Progenitor cell of endocrine pancreas (in vitro differentiated cells): ENCODE measurements around the gene RAD51B. TPM values are rescaled to one million over a fixed set of nuclear protein-coding genes. Genes with fewer than 3 reads are reported as not detected.

Source experiments
- DNase-seq: peaks from one replicate; pipeline ENCODE4 v3.0.0; 2021; ENCODE audit warnings: low spot score; ENCODE audit not compliant: unreplicated experiment
- H3K27ac Mint-ChIP-seq: 2 replicates; pipeline ENCODE4 v1.8.0; 2021; ENCODE audit warnings: mild to moderate bottlenecking, moderate library complexity, mixed read lengths
- H3K27me3 Mint-ChIP-seq: 2 replicates; pipeline ENCODE4 v1.8.0; 2021; ENCODE audit warnings: mixed read lengths
- H3K36me3 Mint-ChIP-seq: 2 replicates; pipeline ENCODE4 v1.8.0; 2022; ENCODE audit warnings: mixed read lengths; ENCODE audit not compliant: insufficient read depth
- H3K4me1 Mint-ChIP-seq: 2 replicates; pipeline ENCODE4 v1.8.0; 2021; ENCODE audit warnings: low read depth, mixed read lengths
- H3K4me3 Mint-ChIP-seq: 2 replicates; pipeline ENCODE4 v1.8.0; 2021; ENCODE audit warnings: low read depth, mild to moderate bottlenecking, moderate library complexity, mixed read lengths
- H3K9me3 Mint-ChIP-seq: 2 replicates; pipeline ENCODE4 v1.8.0; 2021; ENCODE audit warnings: low read depth, mixed read lengths
- total RNA-seq: library from RNA; stranded (reverse); gene quantifications from 2 replicates; pipeline ENCODE4 v1.2.1, GENCODE V29; 2021
- TF ChIP-seq, protein P1 (sequence below): fragments of 200-600 bp; sonication (generic); IDR thresholded peaks from one replicate; pipeline ENCODE4 v1.5.0; 2021; ENCODE audit warnings: antibody characterized with exemption, mild to moderate bottlenecking; ENCODE audit not compliant: unreplicated experiment

The RAD51B gene
- total RNA-seq, 1 donor from 2014 or later, result 24.7 TPM

DNA sequence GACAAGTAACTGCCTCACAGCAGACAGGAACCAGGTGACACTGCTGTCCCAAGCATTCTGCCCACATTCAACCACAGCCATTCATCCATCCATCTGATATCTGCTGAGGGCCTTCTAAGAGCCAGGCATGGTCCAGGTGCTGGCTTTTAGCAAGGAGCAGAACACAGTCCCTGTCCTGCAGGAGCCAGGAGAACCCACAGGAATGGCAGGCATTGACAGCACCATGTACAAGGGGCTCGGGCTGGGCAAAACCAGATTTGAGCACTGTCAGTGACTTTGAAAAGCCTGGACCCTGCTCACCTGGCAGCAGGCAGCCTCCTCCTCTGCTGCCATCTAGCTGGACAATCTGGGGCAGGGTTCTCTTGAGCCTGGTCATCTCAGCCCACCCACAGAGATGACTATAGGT lies 836.3 kb downstream of the RAD51B start:
- TF ChIP-seq, protein P1, sequence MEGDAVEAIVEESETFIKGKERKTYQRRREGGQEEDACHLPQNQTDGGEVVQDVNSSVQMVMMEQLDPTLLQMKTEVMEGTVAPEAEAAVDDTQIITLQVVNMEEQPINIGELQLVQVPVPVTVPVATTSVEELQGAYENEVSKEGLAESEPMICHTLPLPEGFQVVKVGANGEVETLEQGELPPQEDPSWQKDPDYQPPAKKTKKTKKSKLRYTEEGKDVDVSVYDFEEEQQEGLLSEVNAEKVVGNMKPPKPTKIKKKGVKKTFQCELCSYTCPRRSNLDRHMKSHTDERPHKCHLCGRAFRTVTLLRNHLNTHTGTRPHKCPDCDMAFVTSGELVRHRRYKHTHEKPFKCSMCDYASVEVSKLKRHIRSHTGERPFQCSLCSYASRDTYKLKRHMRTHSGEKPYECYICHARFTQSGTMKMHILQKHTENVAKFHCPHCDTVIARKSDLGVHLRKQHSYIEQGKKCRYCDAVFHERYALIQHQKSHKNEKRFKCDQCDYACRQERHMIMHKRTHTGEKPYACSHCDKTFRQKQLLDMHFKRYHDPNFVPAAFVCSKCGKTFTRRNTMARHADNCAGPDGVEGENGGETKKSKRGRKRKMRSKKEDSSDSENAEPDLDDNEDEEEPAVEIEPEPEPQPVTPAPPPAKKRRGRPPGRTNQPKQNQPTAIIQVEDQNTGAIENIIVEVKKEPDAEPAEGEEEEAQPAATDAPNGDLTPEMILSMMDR, result peak; percentile 19
- Mint-ChIP-seq H3K27ac (peak overlapping the region; percentile 92), H3K4me3 (no peak overlapping the region)

DNA sequence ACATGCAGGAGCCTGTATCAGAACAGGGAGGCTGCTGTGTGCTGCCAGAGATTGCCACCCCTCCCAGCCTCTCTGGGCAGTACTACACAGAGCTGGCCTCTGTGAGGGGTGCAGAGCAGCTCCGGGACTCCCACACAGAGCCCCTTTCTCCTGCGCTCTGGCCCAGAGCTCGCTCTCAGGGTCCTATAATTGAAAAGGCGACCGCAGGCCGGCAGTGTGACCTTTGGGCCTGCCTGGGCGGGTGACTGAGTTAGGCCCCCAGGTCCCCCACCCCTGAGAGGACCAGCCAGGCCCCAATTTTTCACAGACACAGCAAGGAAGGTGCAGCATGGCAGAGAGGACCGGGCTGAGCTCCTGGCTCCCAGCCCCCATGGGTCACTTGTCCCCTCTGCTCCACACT lies 836.9 kb downstream of the RAD51B start:
- peaks cover 34% of the 10 kb centered on the region for H3K4me1 Mint-ChIP-seq
- H3K27ac Mint-ChIP-seq, result no peak overlapping the region
- H3K27me3 Mint-ChIP-seq, result no peaks in the 10 kb centered on the region
- DNase-seq, result no peak
- H3K9me3 Mint-ChIP-seq, result no peaks in the 10 kb centered on the region
- TF ChIP-seq, protein P1, result no peak
- H3K4me3 Mint-ChIP-seq, result no peak overlapping the region
- no peaks in the 10 kb centered on the region for H3K36me3 Mint-ChIP-seq

More for the DNA sequence above, 836.3 kb downstream of the RAD51B start:
- Mint-ChIP-seq H3K27me3 (no peaks in the 10 kb centered on the region), H3K36me3 (no peaks in the 10 kb centered on the region), H3K9me3 (no peaks in the 10 kb centered on the region), H3K4me1 (peaks cover 34% of the 10 kb centered on the region)
- no peak for DNase-seq

DNA sequence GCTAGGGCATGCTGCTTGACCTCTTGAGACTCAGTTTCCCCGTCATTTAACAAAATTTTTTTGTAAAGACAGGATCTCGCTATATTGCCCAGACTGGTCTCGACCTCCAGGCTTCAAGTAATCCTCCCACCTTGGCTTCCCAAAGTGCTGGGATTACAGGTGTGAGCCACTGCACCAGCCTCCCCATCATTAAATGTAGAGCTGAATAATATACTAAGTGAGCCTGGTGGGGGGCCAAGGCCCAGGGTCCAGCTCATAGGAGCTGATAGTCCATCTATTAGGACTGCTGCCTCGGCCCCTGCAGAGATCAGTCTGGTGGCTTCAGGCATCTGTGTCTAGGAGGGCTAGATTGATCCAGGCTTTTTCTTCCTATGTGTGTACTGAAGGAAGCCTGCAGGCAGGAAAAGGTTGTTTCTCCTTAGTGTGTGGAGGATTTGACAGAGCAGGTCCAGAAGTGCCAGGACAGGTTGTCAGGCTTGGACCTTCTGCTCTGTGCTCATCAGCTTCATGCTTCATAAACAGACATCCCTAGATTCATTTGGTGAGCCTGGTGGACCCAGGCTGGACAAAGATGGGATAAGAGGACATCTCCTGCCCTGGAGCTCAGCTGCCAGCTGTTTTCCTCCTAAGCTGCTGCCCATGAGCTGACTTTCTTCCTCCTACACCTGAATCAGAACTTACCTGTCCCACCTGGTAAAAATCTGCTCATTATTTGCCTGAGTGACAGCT lies 837.9 kb downstream of the RAD51B start:
- H3K4me3 Mint-ChIP-seq, result no peak overlapping the region
- H3K9me3 Mint-ChIP-seq, result no peaks in the 10 kb centered on the region
- no peaks in the 10 kb centered on the region for H3K27me3 Mint-ChIP-seq
- DNase-seq, result no peak
- TF ChIP-seq, protein P1, result no peak
- H3K4me1 Mint-ChIP-seq, result peaks cover 35% of the 10 kb centered on the region
- no peaks in the 10 kb centered on the region for H3K36me3 Mint-ChIP-seq
- no peak overlapping the region for H3K27ac Mint-ChIP-seq

DNA sequence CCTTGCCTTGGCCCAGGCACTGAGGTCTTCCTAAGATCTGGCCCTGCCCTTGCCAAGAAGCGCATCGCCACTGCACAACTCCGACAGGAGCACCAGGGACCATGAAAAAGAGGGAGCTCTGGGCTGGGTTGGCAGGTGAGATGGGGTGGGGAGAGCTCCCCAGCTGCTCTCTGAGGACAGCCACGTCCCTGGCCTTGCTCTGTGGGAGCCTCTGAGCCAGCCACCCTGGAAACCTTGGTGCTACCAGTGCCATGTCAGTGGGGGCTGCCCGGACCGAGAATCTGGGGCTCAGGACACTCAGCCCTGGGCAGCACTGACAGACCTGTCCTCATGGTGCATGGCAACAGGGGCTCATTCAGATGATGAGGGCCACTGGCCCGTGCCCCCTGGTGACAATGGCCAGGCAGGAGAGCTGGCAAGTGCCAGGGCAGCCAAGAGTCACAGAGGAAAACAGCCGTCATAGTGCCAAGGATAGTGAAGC lies 838.5 kb downstream of the RAD51B start:
- DNase-seq, result no peak
- TF ChIP-seq, protein P1, result no peak
- Mint-ChIP-seq H3K9me3 (no peaks in the 10 kb centered on the region), H3K27me3 (no peaks in the 10 kb centered on the region), H3K27ac (no peak overlapping the region), H3K4me1 (peaks cover 32% of the 10 kb centered on the region), H3K36me3 (no peaks in the 10 kb centered on the region), H3K4me3 (no peak overlapping the region)

DNA sequence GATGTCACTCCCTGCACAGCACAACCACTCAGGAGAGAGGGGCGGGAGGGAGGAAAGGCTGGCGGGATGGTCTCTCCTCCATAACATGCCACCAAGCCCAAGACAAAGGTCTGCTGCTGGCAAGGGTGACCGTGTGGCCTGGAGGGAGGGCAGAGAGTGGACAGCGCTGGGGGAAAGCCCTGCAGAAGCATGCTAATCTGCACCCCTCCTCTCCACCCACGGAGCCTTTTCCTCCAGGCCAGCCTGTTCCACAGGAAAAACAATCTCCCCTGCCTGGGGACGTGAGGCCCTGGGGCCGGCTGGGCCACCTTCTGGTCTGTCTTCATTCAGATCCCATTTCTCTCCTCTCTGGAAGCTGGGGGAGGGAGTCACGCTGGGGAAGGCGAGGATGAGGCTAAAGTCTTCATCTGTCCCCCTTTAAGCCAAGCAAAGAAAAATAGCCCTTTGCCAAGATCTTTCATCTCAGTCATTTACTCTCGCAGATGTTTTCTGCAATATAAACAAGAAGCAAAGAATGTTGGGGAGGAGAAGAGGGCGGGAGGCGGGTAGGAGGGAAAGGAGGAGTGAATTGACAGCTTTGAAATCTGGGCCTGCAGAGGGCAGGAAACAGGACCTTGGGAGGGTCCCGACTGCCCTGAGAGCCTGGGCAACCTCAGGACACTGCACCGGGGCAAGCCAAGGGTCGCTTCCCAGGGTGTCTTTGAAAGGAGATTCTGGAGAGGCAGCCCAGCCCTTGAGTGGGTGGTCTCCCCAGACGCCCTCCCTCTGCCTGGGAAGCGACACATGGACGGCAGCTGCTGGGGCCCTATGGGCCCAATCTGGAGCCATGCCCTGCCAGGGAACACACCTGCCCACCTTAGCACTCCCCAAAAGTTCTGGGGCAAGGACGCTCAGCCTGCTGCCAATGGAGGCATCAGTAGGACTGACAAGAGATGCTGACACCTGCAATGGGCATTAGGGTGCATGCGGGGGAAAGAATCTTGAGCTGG lies 839.7 kb downstream of the RAD51B start:
- Mint-ChIP-seq H3K27me3 (no peaks in the 10 kb centered on the region), H3K9me3 (no peaks in the 10 kb centered on the region), H3K36me3 (no peaks in the 10 kb centered on the region), H3K4me3 (no peak overlapping the region), H3K4me1 (peaks cover 30% of the 10 kb centered on the region), H3K27ac (peak overlapping the region; percentile 92)
- TF ChIP-seq, protein P1, result no peak
- no peak for DNase-seq
